K562 (cell line): ENCODE measurements around the gene TMEM214. TPM values are rescaled to one million over a fixed set of nuclear protein-coding genes. Genes with fewer than 3 reads are reported as not detected.
A peak's percentile ranks its signal among the peaks of the same experiment; 100 is the strongest.

Experiments used
- ATAC-seq: fragments of 200-7000 bp; cut with Tn5 transposase; 3 replicates; pipeline ENCODE4 v1.9.1; 2020; ENCODE audit warnings: moderate library complexity
- BruUV-seq: library from RNA; stranded (reverse); fragments of 400-500 nt; replicated peaks from 2 replicates; lab custom pipeline; 2021; lab: Mats Ljungman, UMichigan
- CTCF ChIA-PET: fragments of 300-600 bp; formaldehyde crosslinking; extraction: SDS; loops from one replicate; lab custom pipeline; 2021; ENCODE audit warnings: low intra/inter-chr PET ratio; lab: Yijun Ruan, JAX
- POLR2A ChIA-PET: fragments of 300-600, 350-650 bp; sonication (Branson Sonifier 250); formaldehyde crosslinking; extraction: SDS; loops from one replicate; lab custom pipeline; 2021; ENCODE audit warnings: antibody characterized with exemption, inconsistent platforms; lab: Yijun Ruan, JAX
- DNase-seq, 4 experiments: peaks; one replicate each; pipeline versions ENCODE4 v3.0.0 to v3.0.0-alpha.2; 2011 to 2018; ENCODE audit warnings: low spot score in 3 of 4, mixed read lengths in 3 of 4; ENCODE audit errors: extremely low read depth in 1 of 4
- FAIRE-seq: peaks from 2 replicates; lab custom pipeline; 2011; peaks lifted over from hg19 to GRCh38; lab: Jason Lieb, UNC
- H2AFZ ChIP-seq: 2 replicates; pipeline ENCODE4 v1.6.0; 2011; ENCODE audit warnings: low read depth, low read length, control low read depth, inconsistent platforms
- H3K27ac ChIP-seq: fragments of 200-600 bp; 3 replicates; pipeline ENCODE4 v1.8.0; 2011; ENCODE audit warnings: low read depth, mild to moderate bottlenecking, control low read depth, inconsistent platforms, low read length, moderate library complexity, mixed read lengths; ENCODE audit errors: extremely low read depth
- H3K27me3 ChIP-seq, 2 experiments: fragments of 300-600 bp in 1 of 2; 2 replicates in 1 of 2; 3 replicates in 1 of 2; pipeline versions ENCODE4 v1.6.0 to v1.8.0; 2011; ENCODE audit warnings: inconsistent platforms in 2 of 2, low read length in 2 of 2, mild to moderate bottlenecking in 1 of 2, mixed read lengths in 1 of 2, moderate library complexity in 1 of 2; ENCODE audit not compliant: control insufficient read depth in 2 of 2, insufficient read depth in 2 of 2
- H3K36me3 ChIP-seq: fragments of 300-600 bp; 3 replicates; pipeline ENCODE4 v1.8.0; 2011; ENCODE audit warnings: mild to moderate bottlenecking, low read length, inconsistent platforms; ENCODE audit not compliant: control insufficient read depth, insufficient read depth
- H3K4me1 ChIP-seq, 2 experiments: fragments of 200-600 bp in 1 of 2; replicated peaks in 1 of 2; 2 replicates in 1 of 2; 3 replicates in 1 of 2; pipeline versions ENCODE4 v1.5.1 to v1.8.0; 2011; ENCODE audit warnings: inconsistent platforms in 2 of 2, low read length in 2 of 2, mild to moderate bottlenecking in 1 of 2, mixed read lengths in 1 of 2, moderate library complexity in 1 of 2; ENCODE audit not compliant: control insufficient read depth in 2 of 2, insufficient read depth in 2 of 2
- H3K4me2 ChIP-seq: 2 replicates; pipeline ENCODE4 v1.6.1; 2011; ENCODE audit warnings: low read length, control low read depth, inconsistent platforms, mixed read lengths; ENCODE audit not compliant: insufficient read depth
- H3K4me3 ChIP-seq: fragments of 200-600 bp; sonication (generic), shearing (Covaris generic); 2 replicates; pipeline ENCODE4 v1.5.1; 2016; ENCODE audit warnings: control low read depth, inconsistent platforms
- H3K79me2 ChIP-seq: fragments of 200-600 bp; 3 replicates; pipeline ENCODE4 v1.8.0; 2011; ENCODE audit warnings: low read length, inconsistent platforms; ENCODE audit not compliant: control insufficient read depth, insufficient read depth
- H3K9ac ChIP-seq, 2 experiments: 2 replicates each; pipeline versions ENCODE4 v1.6.0 to v1.6.1; 2011; ENCODE audit warnings: low read depth in 2 of 2, low read length in 2 of 2, control low read depth in 1 of 2, inconsistent platforms in 1 of 2, mild to moderate bottlenecking in 1 of 2, mixed read lengths in 1 of 2; ENCODE audit not compliant: insufficient read depth in 1 of 2
- H3K9me1 ChIP-seq: one replicate; pipeline ENCODE4 v1.6.0; 2011; ENCODE audit warnings: inconsistent platforms, mild to moderate bottlenecking, low read length, moderate library complexity; ENCODE audit not compliant: control insufficient read depth, insufficient read depth
- H3K9me3 ChIP-seq: replicated peaks from 2 replicates; pipeline ENCODE4 v1.5.1; 2011; ENCODE audit warnings: low read depth, low read length, inconsistent platforms; ENCODE audit not compliant: control insufficient read depth, insufficient read depth
- H4K20me1 ChIP-seq: replicated peaks from 2 replicates; pipeline ENCODE4 v1.6.1; 2011; ENCODE audit warnings: low read length, inconsistent platforms, mixed read lengths; ENCODE audit not compliant: control insufficient read depth, insufficient read depth
- KAT7 ChIP-seq: sonication (generic); formaldehyde crosslinking; IDR thresholded peaks from 2 replicates; pipeline ENCODE4 v1.8.0; 2022; ENCODE audit warnings: missing genetic modification reagents, mild to moderate bottlenecking, borderline replicate concordance
- KDM1A ChIP-seq, 2 experiments: fragments of 450-650 bp; IDR thresholded peaks; 2 replicates each; pipeline ENCODE4 v1.6.1; 2016; ENCODE audit warnings: mild to moderate bottlenecking in 2 of 2
- MCM7 ChIP-seq, 2 experiments: fragments of 450-650 bp; IDR thresholded peaks; 2 replicates each; pipeline ENCODE4 v1.6.1; 2016 to 2018
- NEUROD1 ChIP-seq: fragments of 150-350 bp; IDR thresholded peaks from 2 replicates; pipeline ENCODE4 v1.6.1; 2014; ENCODE audit warnings: borderline replicate concordance, low read length, low read depth; ENCODE audit not compliant: partially characterized antibody
- NFRKB ChIP-seq: fragments of 450-650 bp; IDR thresholded peaks from 2 replicates; pipeline ENCODE4 v1.6.1; 2016; ENCODE audit warnings: low read depth
- RBBP5 ChIP-seq: fragments of 200-600 bp; sonication (generic); IDR thresholded peaks from 2 replicates; pipeline ENCODE4 v1.6.1; 2012; ENCODE audit warnings: borderline replicate concordance, mild to moderate bottlenecking, low read length, control low read depth, inconsistent platforms; ENCODE audit not compliant: insufficient read depth, poor library complexity, severe bottlenecking
- TARDBP ChIP-seq: fragments of 450-650 bp; IDR thresholded peaks from 2 replicates; pipeline ENCODE4 v1.6.1; 2016
- ZNF41 ChIP-seq: fragments of 250-450 bp; sonication (Bioruptor Pico); conservative IDR thresholded peaks from 2 replicates; pipeline ENCODE4 v1.4.0; 2020; ENCODE audit warnings: mild to moderate bottlenecking
- WGBS: fragments of 100-300 bp; shearing (Covaris generic); methylation state at CpG from one replicate; pipeline ENCODE4 v1.1.6; 2016; ENCODE audit warnings: low coverage, mixed read lengths; ENCODE audit not compliant: insufficient coverage; ENCODE audit errors: missing lambda C conversion rate; 5-methylcytosine and 5-hydroxymethylcytosine counted together
- in situ Hi-C: fragments of 300-500 bp; cut with MboI; formaldehyde crosslinking; loops from 4 replicates; pipeline ENCODE4 v1.15.0; 2018; ENCODE audit warnings: inconsistent platforms, mixed read lengths
- intact Hi-C: fragments of 100-400 bp; cut with micrococcal nuclease; formaldehyde crosslinking; loops from 2 replicates; pipeline ENCODE4 v1.14.2; 2022
- polyA plus RNA-seq, 8 experiments: library from polyadenylated mRNA; depleted of rRNA in 4 of 8; stranded (reverse) in 5 of 8; unstranded in 3 of 8; fragments of >200 nt; fragmentation: Nextera tagmentation in 2 of 8; fragmentation: Illumina TruSeq in 1 of 8; extraction: Ambion mirVana in 2 of 8; extraction: Trizol in 1 of 8; gene quantifications; 2 replicates each; pipeline versions ENCODE4 v1.2.1 to v1.2.3, GENCODE V29; 2011 to 2014; ENCODE audit warnings: inconsistent platforms in 1 of 8, missing spikeins in 1 of 8
- total RNA-seq, 7 experiments: library from RNA; depleted of rRNA in 6 of 7; stranded (reverse); fragments of >200 nt in 6 of 7; fragmentation: Illumina TruSeq in 2 of 7; extraction: Trizol in 2 of 7; gene quantifications; 2 replicates each; pipeline versions ENCODE4 v1.2.1 to v1.2.3, GENCODE V29; 2011 to 2021; ENCODE audit warnings: low replicate concordance in 1 of 7
- TF ChIP-seq, protein P1 (sequence below), 2 experiments: fragments of 450-650 bp; IDR thresholded peaks; 2 replicates each; pipeline ENCODE4 v1.6.1; 2018; ENCODE audit warnings: mild to moderate bottlenecking in 2 of 2, low read depth in 1 of 2; ENCODE audit not compliant: partially characterized antibody in 2 of 2
- TF ChIP-seq, protein P2 (sequence below): fragments of 450-650 bp; IDR thresholded peaks from 2 replicates; pipeline ENCODE4 v1.6.1; 2016
- TF ChIP-seq, protein P3 (sequence below): IDR thresholded peaks from 2 replicates; pipeline ENCODE4 v1.6.1; 2016; ENCODE audit warnings: missing genetic modification characterization, missing compliant biosample characterization

Gene TMEM214
- total and polyA plus RNA-seq, 9 of the 15 experiments (the other 6 are each of a cell fraction or from before 2014, with no cell fraction given), result 11.4 to 81.4 (median 44.1) TPM

DNA sequence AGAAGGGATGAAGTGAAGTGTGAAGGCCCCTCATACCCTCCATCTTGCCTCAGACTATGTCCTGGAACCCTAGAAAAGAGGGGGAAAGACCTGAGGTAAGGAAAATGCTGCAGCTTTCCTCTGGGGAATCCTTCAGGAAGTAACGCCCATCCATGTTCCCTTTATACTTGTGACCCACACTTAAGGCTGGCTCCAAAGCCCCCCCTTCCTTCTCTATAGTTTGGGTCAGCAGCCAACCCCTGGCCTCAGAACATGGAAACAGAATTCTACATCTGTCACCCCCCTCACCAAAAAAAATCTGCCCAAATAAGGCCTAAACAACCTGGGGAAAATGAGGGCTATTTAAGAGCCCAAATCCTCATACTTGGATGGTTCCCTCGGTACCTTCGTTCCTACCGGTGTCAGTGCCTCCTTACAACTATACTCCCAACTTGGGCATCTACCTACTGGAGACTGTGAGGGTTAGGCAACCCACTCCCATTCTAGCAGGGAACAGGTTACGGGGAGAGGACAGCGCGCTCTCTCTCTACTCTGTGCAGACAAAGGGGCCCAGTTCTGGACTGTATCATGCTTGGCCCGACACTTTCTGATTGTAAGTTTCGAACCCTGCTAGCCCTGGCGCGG, 38.0 kb downstream of the TMEM214 start:
- peaks cover 41% of the 10 kb centered on the region for H3K36me3 ChIP-seq
- DNase-seq, result no peak
- TF ChIP-seq TARDBP (no peak), KAT7 (0 out of 2 replicates have a peak, but pooled peaks have one; percentile 28), NFRKB (0 out of 2 replicates have a peak, but pooled peaks have one; percentile 31), ZNF41 (CRISPR knock-in tag) (no peak), RBBP5 (no peak), KDM1A (IDR thresholded peaks at IDR 0.05) (no peak), MCM7 (IDR thresholded peaks at IDR 0.05) (no peak), NEUROD1 (peak; percentile 6)
- TF ChIP-seq, protein P1, sequence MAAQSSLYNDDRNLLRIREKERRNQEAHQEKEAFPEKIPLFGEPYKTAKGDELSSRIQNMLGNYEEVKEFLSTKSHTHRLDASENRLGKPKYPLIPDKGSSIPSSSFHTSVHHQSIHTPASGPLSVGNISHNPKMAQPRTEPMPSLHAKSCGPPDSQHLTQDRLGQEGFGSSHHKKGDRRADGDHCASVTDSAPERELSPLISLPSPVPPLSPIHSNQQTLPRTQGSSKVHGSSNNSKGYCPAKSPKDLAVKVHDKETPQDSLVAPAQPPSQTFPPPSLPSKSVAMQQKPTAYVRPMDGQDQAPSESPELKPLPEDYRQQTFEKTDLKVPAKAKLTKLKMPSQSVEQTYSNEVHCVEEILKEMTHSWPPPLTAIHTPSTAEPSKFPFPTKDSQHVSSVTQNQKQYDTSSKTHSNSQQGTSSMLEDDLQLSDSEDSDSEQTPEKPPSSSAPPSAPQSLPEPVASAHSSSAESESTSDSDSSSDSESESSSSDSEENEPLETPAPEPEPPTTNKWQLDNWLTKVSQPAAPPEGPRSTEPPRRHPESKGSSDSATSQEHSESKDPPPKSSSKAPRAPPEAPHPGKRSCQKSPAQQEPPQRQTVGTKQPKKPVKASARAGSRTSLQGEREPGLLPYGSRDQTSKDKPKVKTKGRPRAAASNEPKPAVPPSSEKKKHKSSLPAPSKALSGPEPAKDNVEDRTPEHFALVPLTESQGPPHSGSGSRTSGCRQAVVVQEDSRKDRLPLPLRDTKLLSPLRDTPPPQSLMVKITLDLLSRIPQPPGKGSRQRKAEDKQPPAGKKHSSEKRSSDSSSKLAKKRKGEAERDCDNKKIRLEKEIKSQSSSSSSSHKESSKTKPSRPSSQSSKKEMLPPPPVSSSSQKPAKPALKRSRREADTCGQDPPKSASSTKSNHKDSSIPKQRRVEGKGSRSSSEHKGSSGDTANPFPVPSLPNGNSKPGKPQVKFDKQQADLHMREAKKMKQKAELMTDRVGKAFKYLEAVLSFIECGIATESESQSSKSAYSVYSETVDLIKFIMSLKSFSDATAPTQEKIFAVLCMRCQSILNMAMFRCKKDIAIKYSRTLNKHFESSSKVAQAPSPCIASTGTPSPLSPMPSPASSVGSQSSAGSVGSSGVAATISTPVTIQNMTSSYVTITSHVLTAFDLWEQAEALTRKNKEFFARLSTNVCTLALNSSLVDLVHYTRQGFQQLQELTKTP (IDR thresholded peaks at IDR 0.05; ENCODE audit: low read depth in 1 of 2, partially characterized antibody in 2 of 2), result no peak
- TF ChIP-seq, protein P2, sequence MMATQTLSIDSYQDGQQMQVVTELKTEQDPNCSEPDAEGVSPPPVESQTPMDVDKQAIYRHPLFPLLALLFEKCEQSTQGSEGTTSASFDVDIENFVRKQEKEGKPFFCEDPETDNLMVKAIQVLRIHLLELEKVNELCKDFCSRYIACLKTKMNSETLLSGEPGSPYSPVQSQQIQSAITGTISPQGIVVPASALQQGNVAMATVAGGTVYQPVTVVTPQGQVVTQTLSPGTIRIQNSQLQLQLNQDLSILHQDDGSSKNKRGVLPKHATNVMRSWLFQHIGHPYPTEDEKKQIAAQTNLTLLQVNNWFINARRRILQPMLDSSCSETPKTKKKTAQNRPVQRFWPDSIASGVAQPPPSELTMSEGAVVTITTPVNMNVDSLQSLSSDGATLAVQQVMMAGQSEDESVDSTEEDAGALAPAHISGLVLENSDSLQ, result no peak
- TF ChIP-seq, protein P3, sequence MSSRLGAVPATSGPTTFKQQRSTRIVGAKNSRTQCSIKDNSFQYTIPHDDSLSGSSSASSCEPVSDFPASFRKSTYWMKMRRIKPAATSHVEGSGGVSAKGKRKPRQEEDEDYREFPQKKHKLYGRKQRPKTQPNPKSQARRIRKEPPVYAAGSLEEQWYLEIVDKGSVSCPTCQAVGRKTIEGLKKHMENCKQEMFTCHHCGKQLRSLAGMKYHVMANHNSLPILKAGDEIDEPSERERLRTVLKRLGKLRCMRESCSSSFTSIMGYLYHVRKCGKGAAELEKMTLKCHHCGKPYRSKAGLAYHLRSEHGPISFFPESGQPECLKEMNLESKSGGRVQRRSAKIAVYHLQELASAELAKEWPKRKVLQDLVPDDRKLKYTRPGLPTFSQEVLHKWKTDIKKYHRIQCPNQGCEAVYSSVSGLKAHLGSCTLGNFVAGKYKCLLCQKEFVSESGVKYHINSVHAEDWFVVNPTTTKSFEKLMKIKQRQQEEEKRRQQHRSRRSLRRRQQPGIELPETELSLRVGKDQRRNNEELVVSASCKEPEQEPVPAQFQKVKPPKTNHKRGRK (tag), result no peak
- TSS peak; percentile 64 for BruUV-seq
- no peaks in the 10 kb centered on the region for H3K9me3 ChIP-seq
- H3K9me1 ChIP-seq, result no peaks in the 10 kb centered on the region
- H3K9ac ChIP-seq, result peak overlapping the region; percentile 90 to 99
- peak overlapping the region; percentile 86 for H3K27ac ChIP-seq
- H4K20me1 ChIP-seq, result no peaks in the 10 kb centered on the region
- intact Hi-C loops, result no loop called here
- H3K4me1 ChIP-seq, result peaks cover 38 to 44% of the 10 kb centered on the region in 2 experiments
- WGBS, result 0% methylated on average over 11 of the region's 11 CpGs
- peaks cover 29% of the 10 kb centered on the region for H3K79me2 ChIP-seq
- peak overlapping the region; percentile 71 for H2AFZ ChIP-seq
- no peak for FAIRE-seq
- ChIA-PET CTCF (no interaction called here), POLR2A (interaction anchor here (0.5 to 9.0 kb wide), 12 partner anchors 8 to 422 kb away, joined by 3 to 112 read pairs (median 6); partner anchors contain the start of gene AGBL5)
- peak; percentile 8 for ATAC-seq
- H3K4me3 ChIP-seq, result peak overlapping the region; percentile 82
- no peaks in the 10 kb centered on the region for H3K27me3 ChIP-seq
- in situ Hi-C loops, result no loop called here
- peak overlapping the region; percentile 98 for H3K4me2 ChIP-seq
